GM18507 (cell line): ENCODE results near the gene ZNF135.

Experiments used
- DNase-seq: peaks from one replicate; pipeline ENCODE4 v3.0.0; 2011; ENCODE audit warnings: low read depth; ENCODE audit not compliant: insufficient read length; ENCODE audit errors: extremely low spot score
- FAIRE-seq: peaks from 2 replicates; lab custom pipeline; 2011; peaks lifted over from hg19 to GRCh38; lab: Jason Lieb, UNC

Gene ZNF135

GRCh38 chr19:58059003-58059670 is at the start of gene ZNF135:
ZNF135 (plus strand) TSS chr19:58059282; CDS start chr19:58060003, 721 bp downstream.
- DNase-seq = no peak
- FAIRE-seq = no peak

- no peak for FAIRE-seq
Measured at GRCh38 chr19:58009301-58009665, 49.8 kb upstream of the ZNF135 start.

DNA sequence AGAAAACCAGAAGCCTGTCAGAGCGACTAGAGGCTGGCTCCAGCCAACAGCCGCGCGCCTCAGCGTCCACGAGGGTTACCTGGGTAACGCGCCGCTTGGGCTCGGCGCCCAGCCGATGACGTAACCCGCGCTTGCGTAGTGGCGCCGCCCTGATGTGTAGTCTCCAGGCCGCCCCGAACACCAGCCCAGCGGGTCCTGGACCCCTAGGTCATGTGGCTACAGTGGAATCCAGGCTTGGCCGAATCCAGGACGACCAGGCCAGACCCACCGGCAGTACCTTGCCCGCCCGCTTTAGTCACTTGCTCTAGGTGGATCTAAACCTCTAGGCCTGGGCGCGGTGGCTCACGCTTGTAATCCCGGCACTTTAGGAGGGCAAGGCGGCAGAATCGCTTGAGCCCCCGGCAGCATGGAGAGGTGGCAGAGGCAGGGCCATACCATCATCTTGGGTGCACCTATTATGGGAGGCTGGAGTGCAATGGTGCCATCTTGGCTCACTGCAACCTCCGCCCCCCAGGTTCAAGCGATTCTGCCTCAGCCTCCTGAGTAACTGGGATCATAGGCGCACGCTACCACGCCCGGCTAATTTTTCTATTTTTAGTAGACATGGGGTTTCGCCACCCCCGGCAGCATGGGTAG is 49.3 kb upstream of the ZNF135 start:
- FAIRE-seq (no peak), DNase-seq (no peak)

More at GRCh38 chr19:58009301-58009665, 49.8 kb upstream of the ZNF135 start:
- DNase-seq = no peak

DNA sequence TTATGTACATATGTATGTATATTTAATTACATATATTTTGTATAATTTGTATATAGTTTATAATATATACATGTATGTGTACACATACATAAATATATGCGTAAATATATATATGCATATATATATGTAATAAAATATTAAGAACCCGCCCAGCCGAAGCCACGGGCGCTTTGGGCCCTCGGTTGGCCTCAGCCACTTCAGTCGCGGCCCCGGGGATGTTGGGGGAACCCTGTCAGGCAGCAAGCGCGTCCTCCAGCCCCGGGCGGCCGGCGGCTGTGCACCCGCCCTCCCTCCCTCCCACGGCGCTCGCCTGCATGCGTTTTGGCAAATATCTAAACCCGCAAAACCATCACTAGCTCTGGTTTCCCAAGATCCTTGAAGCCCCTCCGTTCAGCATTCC is 48.6 kb upstream of the ZNF135 start:
- DNase-seq (no peak), FAIRE-seq (no peak)

DNA sequence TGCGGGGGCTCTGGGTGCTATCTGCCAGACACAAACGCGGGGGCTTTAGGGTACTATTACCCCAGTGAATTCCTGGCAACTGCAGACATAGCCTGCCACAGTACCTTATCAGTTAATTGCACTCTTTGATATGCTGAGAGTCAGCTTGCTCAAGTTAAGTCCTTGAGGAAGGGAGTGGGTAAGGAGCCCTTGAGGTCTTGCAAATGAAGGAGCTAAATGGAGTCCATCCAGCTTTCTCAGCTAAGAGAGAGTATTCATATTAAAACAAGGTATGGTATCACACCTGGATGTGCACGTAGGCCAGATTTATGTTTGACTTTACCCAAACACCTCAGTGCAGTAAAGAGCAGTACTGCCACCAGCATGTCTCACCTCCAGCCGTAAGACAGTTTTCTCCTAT is 44.9 kb upstream of the ZNF135 start:
- DNase-seq (no peak), FAIRE-seq (no peak)

DNA sequence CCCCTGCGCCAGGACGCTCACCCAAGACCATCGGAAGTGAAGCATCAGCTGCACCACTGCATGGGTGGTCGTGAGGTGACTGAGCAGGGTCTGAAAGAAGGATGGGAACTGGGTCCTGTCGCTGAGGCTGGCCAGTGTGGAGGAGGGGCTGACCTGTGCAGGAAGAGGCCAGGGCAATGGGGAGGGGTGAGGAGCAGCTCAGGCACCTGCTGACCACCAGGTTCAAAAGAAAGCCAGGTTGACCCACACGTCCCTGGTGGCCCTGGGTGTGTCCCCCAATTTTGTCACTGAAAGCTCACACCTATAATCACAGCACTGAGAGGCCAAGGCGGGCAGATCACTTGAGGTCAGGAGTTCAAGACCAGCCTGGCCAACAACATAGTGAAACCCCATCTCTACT is 39.0 kb upstream of the ZNF135 start:
- DNase-seq = no peak
- no peak for FAIRE-seq

DNA sequence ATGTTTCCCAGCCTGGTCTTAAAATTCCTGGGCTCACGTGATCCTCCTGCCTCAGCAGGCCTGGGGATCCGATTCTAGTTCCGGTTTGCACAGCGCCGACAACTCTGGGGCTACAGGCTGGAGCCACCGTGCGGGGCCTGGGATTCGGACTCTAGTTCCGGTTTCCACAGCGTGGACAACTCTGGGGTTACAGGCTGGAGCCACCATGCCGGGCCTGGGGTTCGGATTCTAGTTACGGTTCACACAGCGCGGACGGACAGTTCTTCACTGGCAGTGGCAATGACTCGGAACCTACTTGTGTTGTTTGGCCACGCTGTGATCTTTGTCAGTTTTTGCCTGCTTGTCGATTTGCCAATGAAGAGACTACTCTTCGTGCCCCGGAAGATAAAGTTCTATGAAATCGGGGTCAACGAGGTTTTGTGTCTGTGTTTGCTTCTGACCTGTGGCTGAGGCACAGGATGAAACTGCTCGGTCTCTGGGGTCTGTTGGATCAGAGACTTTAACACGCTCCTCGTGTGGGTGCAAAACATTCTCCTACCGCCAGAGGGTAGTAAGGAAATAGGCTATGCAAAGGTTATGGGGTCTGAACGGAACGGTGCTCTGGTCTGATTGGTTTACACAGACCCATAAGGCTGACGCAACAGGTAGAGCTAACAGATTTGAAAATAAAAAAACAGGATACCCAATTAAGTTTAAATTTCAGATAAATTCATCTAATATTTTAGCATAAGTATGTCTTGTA is 37.4 kb upstream of the ZNF135 start:
- FAIRE-seq (no peak), DNase-seq (no peak)

GRCh38 chr19:58022283-58022660 is 36.8 kb upstream of the ZNF135 start:
- FAIRE-seq = no peak
- no peak for DNase-seq

DNA sequence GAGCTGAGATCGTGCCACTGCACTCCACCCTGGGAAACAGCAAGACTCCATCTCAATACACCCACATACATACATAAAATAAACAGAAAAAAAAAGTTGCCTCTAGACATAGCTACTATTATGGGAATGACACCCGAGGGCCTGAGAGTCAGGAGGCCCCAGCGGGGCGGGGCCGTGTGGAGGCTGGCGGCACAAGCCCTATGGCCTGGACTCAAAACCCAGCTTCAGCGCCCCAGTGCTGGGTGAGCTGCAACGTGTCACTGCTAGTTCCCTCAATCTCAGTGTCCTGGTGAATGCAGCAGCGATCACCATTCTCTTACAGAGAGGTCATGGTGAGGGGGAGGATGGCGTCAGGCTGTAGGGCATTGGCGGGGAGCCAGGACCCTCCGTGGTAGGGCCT is 34.4 kb upstream of the ZNF135 start:
- no peak for FAIRE-seq

GRCh38 chr19:58033741-58034476 is 25.2 kb upstream of the ZNF135 start, which contains the start of gene ZSCAN1:
ZSCAN1 (plus strand) TSS chr19:58034025; CDS start chr19:58037837, 3,812 bp downstream.
- DNase-seq (no peak), FAIRE-seq (no peak)

More for the DNA sequence above, 34.4 kb upstream of the ZNF135 start:
- no peak for DNase-seq

DNA sequence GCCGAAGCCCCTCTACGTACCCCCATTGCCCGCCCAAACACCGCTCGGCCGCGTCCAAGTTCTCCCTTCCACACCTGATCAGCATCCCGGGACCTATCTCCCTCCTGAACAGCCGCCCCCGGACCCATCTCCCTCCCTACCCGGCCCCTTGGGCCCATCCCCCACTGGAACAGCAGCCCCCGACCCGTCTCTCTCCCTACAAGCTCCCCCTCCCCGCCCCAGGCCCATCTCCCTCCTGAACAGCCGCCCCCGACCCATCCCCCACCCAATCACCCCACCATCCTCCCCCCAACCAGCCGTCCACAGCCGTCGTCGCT is 24.6 kb upstream of the ZNF135 start:
- FAIRE-seq = no peak
- no peak for DNase-seq

- DNase-seq = no peak
- FAIRE-seq = no peak
Measured at GRCh38 chr19:58035863-58036262, 23.2 kb upstream of the ZNF135 start.

DNA sequence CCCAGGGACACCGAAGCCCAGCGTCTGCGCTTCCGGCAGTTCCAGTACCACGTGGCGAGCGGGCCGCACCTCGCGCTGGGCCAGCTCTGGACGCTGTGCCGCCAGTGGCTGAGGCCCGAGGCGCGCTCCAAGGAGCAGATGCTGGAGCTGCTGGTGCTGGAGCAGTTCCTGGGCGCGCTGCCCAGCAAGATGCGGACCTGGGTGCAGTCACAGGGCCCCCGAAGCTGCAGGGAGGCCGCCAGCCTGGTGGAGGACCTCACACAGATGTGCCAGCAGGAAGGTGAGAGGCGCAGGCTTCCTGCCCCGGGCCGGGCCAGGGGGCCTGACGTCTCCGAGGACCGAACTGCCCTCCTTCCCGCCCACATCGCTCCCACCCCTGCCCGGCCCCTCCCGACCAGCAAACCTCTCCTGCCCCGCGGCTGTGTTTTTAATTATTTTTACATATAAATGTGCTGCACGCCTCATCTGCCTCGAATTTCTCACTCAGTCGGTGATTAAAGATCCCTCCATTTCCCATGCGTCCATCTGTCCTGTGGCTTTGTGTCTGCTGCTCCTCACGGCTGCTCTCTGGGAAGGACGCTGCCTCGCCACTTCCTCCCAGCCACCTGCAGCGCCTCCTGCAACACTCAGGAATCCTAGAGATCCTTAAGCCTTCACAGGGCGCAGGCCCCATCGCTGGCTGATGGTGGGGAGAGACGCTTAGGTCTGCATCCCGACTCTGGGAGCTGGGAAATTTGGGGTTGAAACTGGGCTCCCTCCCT is 21.0 kb upstream of the ZNF135 start:
- FAIRE-seq (no peak), DNase-seq (no peak)

DNA sequence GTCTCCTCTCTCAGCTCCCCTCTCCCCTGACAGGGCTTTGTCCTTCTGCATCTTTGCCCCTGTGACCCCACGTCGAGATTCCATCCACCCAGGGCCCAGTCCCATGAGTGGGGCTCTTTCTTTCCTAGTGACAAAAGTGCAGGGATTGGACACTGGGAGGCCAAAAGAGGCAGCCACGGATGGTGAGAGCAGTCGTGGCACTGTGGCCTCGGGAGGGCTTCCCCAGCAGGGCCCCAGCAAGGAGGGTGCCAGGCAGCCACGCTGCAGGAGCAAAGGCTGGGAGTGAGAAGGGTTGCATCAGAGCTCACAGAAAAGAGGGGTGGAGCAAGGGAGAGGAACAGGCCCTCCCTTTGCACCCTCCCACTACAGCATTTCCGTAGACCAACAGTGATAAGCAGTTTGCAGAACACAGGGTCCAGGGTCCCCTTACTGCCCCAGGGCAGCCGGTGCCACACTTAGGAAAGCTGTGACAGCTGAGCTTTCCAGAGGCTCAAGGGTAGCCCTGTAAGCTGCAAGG is 20.3 kb upstream of the ZNF135 start:
- DNase-seq (no peak), FAIRE-seq (no peak)

GRCh38 chr19:58040751-58041525 is 18.1 kb upstream of the ZNF135 start:
- FAIRE-seq (no peak), DNase-seq (no peak)

GRCh38 chr19:58042495-58043340 is 16.4 kb upstream of the ZNF135 start:
- FAIRE-seq = no peak
- DNase-seq = no peak

- FAIRE-seq (no peak), DNase-seq (no peak)
Measured at GRCh38 chr19:58044391-58044790, 14.7 kb upstream of the ZNF135 start.

DNA sequence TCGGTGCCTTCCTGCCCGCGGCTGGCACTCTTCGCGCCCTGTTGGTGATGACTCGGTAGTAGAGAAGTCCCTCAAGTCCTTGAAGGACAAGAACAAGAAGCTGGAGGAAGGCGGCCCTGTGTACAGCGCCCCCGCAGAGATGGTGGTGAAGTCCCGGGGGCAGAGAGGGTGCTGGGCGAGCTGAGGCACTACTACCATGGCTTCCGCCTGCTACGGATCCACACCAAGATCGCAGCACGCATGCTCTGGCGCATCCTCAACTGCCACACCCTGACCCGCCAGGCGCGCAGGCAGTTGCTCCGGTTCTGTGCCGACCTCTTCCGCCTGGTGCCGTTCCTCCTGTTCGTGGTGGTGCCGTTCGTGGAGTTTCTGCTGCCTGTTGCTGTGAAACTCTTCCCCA is 14.2 kb upstream of the ZNF135 start:
- FAIRE-seq (no peak), DNase-seq (no peak)
